ENCODE results near the gene EMX1. TPM values are rescaled to one million over a fixed set of nuclear protein-coding genes. Genes with fewer than 3 reads are reported as not detected.

Gene EMX1
- total RNA-seq, 1 donor from 2014 or later = not detected

DNA sequence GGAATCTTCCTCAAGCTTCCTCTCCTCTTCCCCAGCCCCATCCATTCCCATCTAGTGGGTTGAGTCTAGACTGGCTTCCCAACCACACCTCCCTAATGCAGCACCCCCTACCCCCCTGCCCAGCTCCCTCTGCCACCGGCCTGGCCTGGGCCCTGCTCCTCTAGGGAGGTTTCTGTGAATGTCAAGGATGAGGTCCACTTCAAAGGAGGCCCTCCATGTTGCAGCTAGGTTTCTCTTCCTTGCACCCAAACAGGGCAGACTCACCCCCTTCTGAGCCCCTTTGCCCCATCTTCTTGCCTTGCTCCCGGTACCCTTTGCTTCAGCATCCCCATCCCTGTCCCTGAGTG is 18.3 kb downstream of the EMX1 start:
- H3K4me3 Mint-ChIP-seq (ENCODE audit: unreplicated experiment) = no peak overlapping the region
- H3K4me1 Mint-ChIP-seq (ENCODE audit: unreplicated experiment) = peaks cover 13% of the 10 kb centered on the region
- DNase-seq (ENCODE audit: extremely low spot score, unreplicated experiment) = no peak
- H3K36me3 Mint-ChIP-seq (ENCODE audit: unreplicated experiment) = peaks cover 9% of the 10 kb centered on the region
- H3K27ac Mint-ChIP-seq (ENCODE audit: unreplicated experiment) = no peak overlapping the region
- TF ChIP-seq CTCF (IDR thresholded peaks at IDR 0.05) = no peak
- peaks cover 42% of the 10 kb centered on the region for H3K27me3 Mint-ChIP-seq (ENCODE audit: unreplicated experiment)
- no peaks in the 10 kb centered on the region for H3K9me3 Mint-ChIP-seq (ENCODE audit: unreplicated experiment)

GRCh38 chr2:72936660-72937355 is 19.5 kb downstream of the EMX1 start:
- H3K9me3 Mint-ChIP-seq (ENCODE audit: unreplicated experiment) = no peaks in the 10 kb centered on the region
- peaks cover 9% of the 10 kb centered on the region for H3K36me3 Mint-ChIP-seq (ENCODE audit: unreplicated experiment)
- DNase-seq (ENCODE audit: extremely low spot score, unreplicated experiment) = no peak
- no peak for TF ChIP-seq CTCF (IDR thresholded peaks at IDR 0.05)
- peaks cover 25% of the 10 kb centered on the region for H3K4me1 Mint-ChIP-seq (ENCODE audit: unreplicated experiment)
- H3K4me3 Mint-ChIP-seq (ENCODE audit: unreplicated experiment) = no peak overlapping the region
- H3K27me3 Mint-ChIP-seq (ENCODE audit: unreplicated experiment) = peaks cover 39% of the 10 kb centered on the region
- no peak overlapping the region for H3K27ac Mint-ChIP-seq (ENCODE audit: unreplicated experiment)

DNA sequence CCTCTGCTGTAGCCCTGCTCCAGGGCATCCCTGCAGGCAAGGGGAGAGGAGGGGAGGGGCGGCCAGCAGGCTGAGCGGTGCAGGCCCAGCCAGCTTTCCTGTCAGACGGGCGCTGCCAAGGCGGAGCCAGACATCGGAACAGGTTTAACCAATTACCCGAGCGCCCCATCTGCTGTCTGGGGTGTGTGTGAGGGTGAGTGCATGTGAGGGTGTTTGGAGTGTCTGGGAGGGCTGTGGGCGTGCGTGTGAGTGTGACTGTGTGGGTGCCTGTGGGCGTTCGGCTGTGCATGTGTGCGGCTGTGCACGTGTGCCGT is 20.0 kb downstream of the EMX1 start:
- no peak for TF ChIP-seq CTCF (IDR thresholded peaks at IDR 0.05)
- DNase-seq (ENCODE audit: extremely low spot score, unreplicated experiment) = no peak
- Mint-ChIP-seq H3K4me1 (ENCODE audit: unreplicated experiment) (peaks cover 25% of the 10 kb centered on the region), H3K4me3 (ENCODE audit: unreplicated experiment) (no peak overlapping the region), H3K27ac (ENCODE audit: unreplicated experiment) (no peak overlapping the region), H3K9me3 (ENCODE audit: unreplicated experiment) (no peaks in the 10 kb centered on the region), H3K27me3 (ENCODE audit: unreplicated experiment) (peaks cover 39% of the 10 kb centered on the region), H3K36me3 (ENCODE audit: unreplicated experiment) (peaks cover 9% of the 10 kb centered on the region)

GRCh38 chr2:72938455-72938854 is 21.1 kb downstream of the EMX1 start:
- Mint-ChIP-seq H3K36me3 (ENCODE audit: unreplicated experiment) (peaks cover 9% of the 10 kb centered on the region), H3K27me3 (ENCODE audit: unreplicated experiment) (peaks cover 37% of the 10 kb centered on the region), H3K9me3 (ENCODE audit: unreplicated experiment) (no peaks in the 10 kb centered on the region), H3K4me1 (ENCODE audit: unreplicated experiment) (peaks cover 25% of the 10 kb centered on the region), H3K4me3 (ENCODE audit: unreplicated experiment) (no peak overlapping the region), H3K27ac (ENCODE audit: unreplicated experiment) (no peak overlapping the region)
- no peak for DNase-seq (ENCODE audit: extremely low spot score, unreplicated experiment)
- TF ChIP-seq CTCF (IDR thresholded peaks at IDR 0.05) = no peak

- no peak for DNase-seq (ENCODE audit: extremely low spot score, unreplicated experiment)
- TF ChIP-seq CTCF (IDR thresholded peaks at IDR 0.05) = no peak
- Mint-ChIP-seq H3K4me1 (ENCODE audit: unreplicated experiment) (peaks cover 25% of the 10 kb centered on the region), H3K9me3 (ENCODE audit: unreplicated experiment) (no peaks in the 10 kb centered on the region), H3K27ac (ENCODE audit: unreplicated experiment) (no peak overlapping the region), H3K27me3 (ENCODE audit: unreplicated experiment) (peaks cover 23% of the 10 kb centered on the region), H3K4me3 (ENCODE audit: unreplicated experiment) (no peak overlapping the region), H3K36me3 (ENCODE audit: unreplicated experiment) (peaks cover 11% of the 10 kb centered on the region)
Measured at GRCh38 chr2:72940361-72940760, 23.0 kb downstream of the EMX1 start.
